Esophagus squamous epithelium (tissue), 5 donors: ENCODE results near the gene TEX261. TPM values are rescaled to one million over a fixed set of nuclear protein-coding genes. Genes with fewer than 3 reads are reported as not detected.

Experiments
- DNase-seq: peaks from one replicate; lab custom pipeline; 2025; lab: John Stamatoyannopoulos, UW
- H3K27ac ChIP-seq, 4 donors: fragments of 200-600 bp; sonication (generic); one replicate each; pipeline ENCODE4 v1.5.1; 2016 to 2019; ENCODE audit warnings: mild to moderate bottlenecking in 1 of 4
- H3K27me3 ChIP-seq, 4 donors: fragments of 200-600 bp; sonication (generic); 1 replicate in 3 of 4; 2 replicates in 1 of 4; pipeline versions ENCODE4 v1.5.1 to v1.6.0; 2017 to 2021; ENCODE audit warnings: antibody characterized with exemption in 1 of 4
- H3K36me3 ChIP-seq, 3 donors: fragments of 200-600 bp; sonication (generic); one replicate each; pipeline ENCODE4 v1.5.1; 2016 to 2019
- H3K4me1 ChIP-seq, 3 donors: fragments of 200-600 bp; sonication (generic); one replicate each; pipeline ENCODE4 v1.5.1; 2017 to 2019
- H3K4me3 ChIP-seq, 4 donors: fragments of 200-600 bp; sonication (generic); 1 replicate in 3 of 4; 2 replicates in 1 of 4; pipeline ENCODE4 v1.5.1; 2016 to 2019; ENCODE audit warnings: mild to moderate bottlenecking in 2 of 4, moderate library complexity in 1 of 4
- H3K9me3 ChIP-seq, 3 donors: fragments of 200-600 bp; sonication (generic); one replicate each; pipeline ENCODE4 v1.5.1; 2016 to 2019
- POLR2A ChIP-seq, 4 donors: fragments of 450-650 bp; IDR thresholded peaks; one replicate each; pipeline ENCODE4 v1.6.1; 2017; ENCODE audit warnings: antibody characterized with exemption in 4 of 4, mild to moderate bottlenecking in 4 of 4, moderate library complexity in 3 of 4
- WGBS, 2 donors: methylation state at CpG; one replicate each; pipeline ENCODE4 v1.1.5; 2018; 5-methylcytosine and 5-hydroxymethylcytosine counted together
- intact Hi-C: fragments of 100-400 bp; cut with DNase I; formaldehyde crosslinking; loops from one replicate; pipeline ENCODE4 v1.15.0; 2022
- total RNA-seq, 4 donors: library from RNA; depleted of rRNA; stranded (reverse); fragments of >200 nt; gene quantifications; one replicate each; pipeline ENCODE4 v1.1.0, GENCODE V29; 2016
- TF ChIP-seq, protein P1 (sequence below), 6 experiments: fragments of 450-650 bp in 4 of 6; fragments of 200-600 bp in 2 of 6; sonication (generic) in 2 of 6; IDR thresholded peaks; one replicate each; pipeline ENCODE4 v1.5.1; 2016 to 2019; ENCODE audit warnings: antibody characterized with exemption in 6 of 6, mild to moderate bottlenecking in 4 of 6, moderate library complexity in 4 of 6
- donor health status: DM: yes; HTN: yes; CAD: no.

Gene TEX261
- total RNA-seq, 4 donors from 2014 or later: 22.6 to 33.3 (median 27.1) TPM

DNA sequence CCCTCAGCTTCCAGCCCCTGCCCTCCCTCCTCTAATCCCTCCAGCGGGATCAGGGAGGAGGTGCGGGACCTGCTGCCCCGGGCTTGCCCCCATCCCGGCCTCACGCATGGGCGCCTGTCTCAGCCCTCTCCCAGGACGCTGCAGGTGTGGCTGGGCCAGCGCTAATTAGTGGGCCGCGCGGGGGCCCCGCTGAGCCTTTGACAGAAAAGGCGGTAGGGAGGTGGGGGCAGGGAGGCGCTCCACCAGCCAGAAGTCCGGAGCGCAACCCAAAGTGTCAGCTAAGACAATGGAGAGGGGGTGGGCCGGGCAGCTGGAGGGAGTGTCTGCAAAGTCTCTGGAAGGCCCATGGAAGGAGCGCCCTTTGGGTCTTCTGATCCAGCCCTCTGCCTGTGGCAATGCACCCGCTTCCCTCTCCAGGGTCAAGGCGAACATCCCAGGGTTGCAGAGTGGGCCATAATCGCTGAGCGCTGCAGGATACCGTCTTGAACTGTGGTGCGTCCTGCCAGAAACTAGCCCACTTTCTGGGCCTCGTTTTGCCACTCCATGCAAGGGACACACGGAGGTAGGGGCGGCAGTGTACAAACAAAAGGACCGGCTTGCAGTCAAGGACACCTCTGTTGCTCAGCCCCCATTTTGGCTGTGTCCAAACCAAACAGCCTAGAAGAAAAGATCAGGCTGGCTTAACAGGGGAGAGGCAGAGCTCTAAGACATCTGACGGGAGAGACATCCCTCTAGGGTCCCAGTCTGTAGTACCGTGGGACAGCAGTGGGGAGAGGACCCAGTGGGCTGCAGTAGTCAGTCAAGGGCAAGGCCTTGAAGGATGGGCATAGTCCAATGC is 55.5 kb downstream of the TEX261 start:
- no peak for DNase-seq
- intact Hi-C loops: no loop called here
- 53 to 56% methylated on average over 7 to 13 of the region's 30 CpGs for WGBS, 2 donors
- peaks cover 0 to 52% (median 0%) of the 10 kb centered on the region in 4 donors for H3K27me3 ChIP-seq
- TF ChIP-seq, protein P1, sequence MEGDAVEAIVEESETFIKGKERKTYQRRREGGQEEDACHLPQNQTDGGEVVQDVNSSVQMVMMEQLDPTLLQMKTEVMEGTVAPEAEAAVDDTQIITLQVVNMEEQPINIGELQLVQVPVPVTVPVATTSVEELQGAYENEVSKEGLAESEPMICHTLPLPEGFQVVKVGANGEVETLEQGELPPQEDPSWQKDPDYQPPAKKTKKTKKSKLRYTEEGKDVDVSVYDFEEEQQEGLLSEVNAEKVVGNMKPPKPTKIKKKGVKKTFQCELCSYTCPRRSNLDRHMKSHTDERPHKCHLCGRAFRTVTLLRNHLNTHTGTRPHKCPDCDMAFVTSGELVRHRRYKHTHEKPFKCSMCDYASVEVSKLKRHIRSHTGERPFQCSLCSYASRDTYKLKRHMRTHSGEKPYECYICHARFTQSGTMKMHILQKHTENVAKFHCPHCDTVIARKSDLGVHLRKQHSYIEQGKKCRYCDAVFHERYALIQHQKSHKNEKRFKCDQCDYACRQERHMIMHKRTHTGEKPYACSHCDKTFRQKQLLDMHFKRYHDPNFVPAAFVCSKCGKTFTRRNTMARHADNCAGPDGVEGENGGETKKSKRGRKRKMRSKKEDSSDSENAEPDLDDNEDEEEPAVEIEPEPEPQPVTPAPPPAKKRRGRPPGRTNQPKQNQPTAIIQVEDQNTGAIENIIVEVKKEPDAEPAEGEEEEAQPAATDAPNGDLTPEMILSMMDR (IDR thresholded peaks at IDR 0.05): no peak
- no peak for TF ChIP-seq POLR2A (IDR thresholded peaks at IDR 0.05)
- no peak overlapping the region for H3K4me3 ChIP-seq
- H3K4me1 ChIP-seq: no peaks in the 10 kb centered on the region
- H3K27ac ChIP-seq: no peak overlapping the region
- H3K9me3 ChIP-seq: no peaks in the 10 kb centered on the region
- H3K36me3 ChIP-seq: no peaks in the 10 kb centered on the region

- no peak overlapping the region for H3K27ac ChIP-seq
- WGBS, 2 donors: 48% methylated on average over 2 of the region's 3 CpGs; no CpG with 5 or more reads in 1 of the 2 donors
- H3K9me3 ChIP-seq: no peaks in the 10 kb centered on the region
- no peaks in the 10 kb centered on the region for H3K36me3 ChIP-seq
- peaks cover 0 to 47% (median 0%) of the 10 kb centered on the region in 4 donors for H3K27me3 ChIP-seq
- no peaks in the 10 kb centered on the region for H3K4me1 ChIP-seq
- intact Hi-C loops: no loop called here
- H3K4me3 ChIP-seq: no peak overlapping the region
- TF ChIP-seq POLR2A (IDR thresholded peaks at IDR 0.05): no peak
- TF ChIP-seq, protein P1 (IDR thresholded peaks at IDR 0.05): no peak
- no peak for DNase-seq
Measured at GRCh38 chr2:70938586-70938950, 56.1 kb downstream of the TEX261 start.

- TF ChIP-seq POLR2A (IDR thresholded peaks at IDR 0.05): no peak
- TF ChIP-seq, protein P1 (IDR thresholded peaks at IDR 0.05): no peak
- 53 to 69% methylated on average over 4 to 6 of the region's 10 CpGs for WGBS, 2 donors
- H3K36me3 ChIP-seq: no peaks in the 10 kb centered on the region
- no peak overlapping the region for H3K4me3 ChIP-seq
- no peak overlapping the region for H3K27ac ChIP-seq
- H3K4me1 ChIP-seq: no peaks in the 10 kb centered on the region
- H3K9me3 ChIP-seq: no peaks in the 10 kb centered on the region
- H3K27me3 ChIP-seq: peaks cover 0 to 49% (median 0%) of the 10 kb centered on the region in 4 donors
- intact Hi-C loops: no loop called here
- no peak for DNase-seq
Measured at GRCh38 chr2:70937866-70938585, 56.6 kb downstream of the TEX261 start.

DNA sequence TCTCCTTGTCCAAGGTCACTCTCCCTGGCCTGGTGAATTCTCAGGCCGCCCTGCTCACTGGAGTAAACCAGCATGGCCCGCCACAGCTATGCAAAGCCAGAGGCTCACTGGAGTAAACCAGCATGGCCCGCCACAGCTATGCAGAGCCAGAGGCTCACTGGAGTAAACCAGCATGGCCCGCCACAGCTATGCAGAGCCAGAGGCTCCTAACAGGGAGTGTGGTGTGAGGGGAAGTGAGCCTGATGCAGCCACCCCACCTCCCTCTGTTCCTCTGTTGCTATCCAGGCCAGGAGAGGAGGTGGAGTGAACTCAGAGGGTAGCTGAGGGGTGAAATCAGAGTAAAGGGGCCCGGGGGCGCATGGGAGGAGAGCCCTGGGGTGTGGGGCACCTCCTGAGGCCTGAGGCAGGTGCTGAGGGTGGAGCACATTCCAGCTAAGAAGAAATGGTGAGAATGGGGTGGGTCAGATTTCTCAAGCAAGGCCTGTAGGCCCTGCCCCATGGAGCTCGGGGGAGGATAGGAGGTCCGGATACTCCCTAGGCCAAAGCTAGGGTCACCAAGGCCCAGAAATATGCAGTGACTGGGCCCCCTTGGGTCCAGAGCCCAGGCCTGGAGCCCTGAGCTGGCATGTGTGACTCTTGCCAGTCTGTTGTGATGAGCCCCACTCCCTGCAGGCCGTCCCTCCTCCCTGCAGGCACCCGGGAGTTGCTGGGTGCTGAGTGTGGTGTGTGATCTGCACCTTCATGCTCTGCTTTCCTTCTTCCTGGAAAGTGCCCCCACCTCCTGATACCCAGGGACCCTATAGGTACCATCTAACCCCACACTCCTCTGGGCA is 57.5 kb downstream of the TEX261 start:
- Histone ChIP-seq H3K9me3 (no peaks in the 10 kb centered on the region), H3K27me3 (peaks cover 0 to 52% (median 0%) of the 10 kb centered on the region in 4 donors), H3K27ac (no peak overlapping the region), H3K4me3 (no peak overlapping the region), H3K4me1 (no peaks in the 10 kb centered on the region), H3K36me3 (no peaks in the 10 kb centered on the region)
- WGBS, 2 donors: 58 to 79% methylated on average over 3 to 6 of the region's 10 CpGs
- TF ChIP-seq POLR2A (IDR thresholded peaks at IDR 0.05): no peak
- TF ChIP-seq, protein P1 (IDR thresholded peaks at IDR 0.05): no peak
- no peak for DNase-seq
- intact Hi-C loops: no loop called here
